ENCODE results near the gene PODN. TPM values are rescaled to one million over a fixed set of nuclear protein-coding genes. Genes with fewer than 3 reads are reported as not detected.

PODN gene
- total RNA-seq, 1 experiment from 2014 or later, result not detected

DNA sequence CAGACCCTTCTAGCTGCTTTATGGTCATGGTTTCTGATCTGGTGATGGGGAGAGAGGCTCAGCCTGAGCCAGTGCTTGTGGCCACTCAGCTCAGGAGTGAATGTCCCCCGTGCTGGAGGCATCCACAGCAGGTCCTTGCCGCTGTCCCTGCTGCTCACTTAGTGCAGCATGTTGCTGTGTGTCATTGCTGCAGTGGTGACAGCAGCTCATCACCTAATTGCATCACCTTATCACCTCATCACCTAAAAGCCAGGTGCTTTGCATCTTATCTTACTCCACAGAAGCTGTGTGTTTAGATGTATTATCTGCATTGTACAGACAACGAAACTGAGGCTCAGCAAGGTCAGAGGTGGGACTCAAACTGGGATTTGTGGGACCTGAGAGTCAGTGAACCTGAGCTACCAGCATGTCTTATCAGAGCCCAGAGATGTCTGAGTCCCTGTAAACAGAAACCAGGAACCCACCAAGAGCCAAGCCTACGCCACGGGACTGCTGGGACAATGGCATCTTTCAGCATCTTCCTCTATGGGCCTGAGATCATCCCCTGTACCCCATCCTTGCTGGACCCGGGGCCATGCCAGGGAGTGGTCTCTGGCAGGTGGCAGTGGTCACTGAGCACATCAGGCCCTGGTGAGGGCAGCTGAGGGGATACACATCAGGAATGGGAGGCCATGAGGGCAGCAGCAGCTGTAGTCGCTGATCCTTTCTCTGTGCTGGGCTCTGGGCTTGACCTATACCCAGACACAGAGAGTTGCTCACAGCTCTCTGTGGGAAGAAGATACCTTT is 6.5 kb downstream of the PODN start:
- BruUV-seq (replicated peaks), result no TSS peak
- peaks cover 8% of the 10 kb centered on the region for H3K27me3 Mint-ChIP-seq (ENCODE audit: insufficient read depth, unreplicated experiment)
- ChIA-PET POLR2A (interaction anchor here (0.5 to 1.5 kb wide), 3 partner anchors 11 to 578 kb away, joined by 3 to 4 read pairs (median 4); no protein-coding TSS in a partner anchor), CTCF (interaction anchor here (0.6 kb wide), 2 partner anchors 15 to 112 kb away, joined by 3 read pairs; no protein-coding TSS in a partner anchor)
- no peak overlapping the region for H3K4me3 Mint-ChIP-seq (ENCODE audit: unreplicated experiment)
- no peaks in the 10 kb centered on the region for H3K36me3 Mint-ChIP-seq (ENCODE audit: insufficient read depth, unreplicated experiment)
- DNase-seq (ENCODE audit: unreplicated experiment), result no peak
- TF ChIP-seq, protein P1, sequence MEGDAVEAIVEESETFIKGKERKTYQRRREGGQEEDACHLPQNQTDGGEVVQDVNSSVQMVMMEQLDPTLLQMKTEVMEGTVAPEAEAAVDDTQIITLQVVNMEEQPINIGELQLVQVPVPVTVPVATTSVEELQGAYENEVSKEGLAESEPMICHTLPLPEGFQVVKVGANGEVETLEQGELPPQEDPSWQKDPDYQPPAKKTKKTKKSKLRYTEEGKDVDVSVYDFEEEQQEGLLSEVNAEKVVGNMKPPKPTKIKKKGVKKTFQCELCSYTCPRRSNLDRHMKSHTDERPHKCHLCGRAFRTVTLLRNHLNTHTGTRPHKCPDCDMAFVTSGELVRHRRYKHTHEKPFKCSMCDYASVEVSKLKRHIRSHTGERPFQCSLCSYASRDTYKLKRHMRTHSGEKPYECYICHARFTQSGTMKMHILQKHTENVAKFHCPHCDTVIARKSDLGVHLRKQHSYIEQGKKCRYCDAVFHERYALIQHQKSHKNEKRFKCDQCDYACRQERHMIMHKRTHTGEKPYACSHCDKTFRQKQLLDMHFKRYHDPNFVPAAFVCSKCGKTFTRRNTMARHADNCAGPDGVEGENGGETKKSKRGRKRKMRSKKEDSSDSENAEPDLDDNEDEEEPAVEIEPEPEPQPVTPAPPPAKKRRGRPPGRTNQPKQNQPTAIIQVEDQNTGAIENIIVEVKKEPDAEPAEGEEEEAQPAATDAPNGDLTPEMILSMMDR (IDR thresholded peaks at IDR 0.05; ENCODE audit: unreplicated experiment), result no peak
- H3K27ac Mint-ChIP-seq (ENCODE audit: low read depth, unreplicated experiment), result no peak overlapping the region
- intact Hi-C loops (cut with micrococcal nuclease), result no loop called here
- H3K9me3 Mint-ChIP-seq (ENCODE audit: unreplicated experiment), result no peaks in the 10 kb centered on the region
- H3K4me1 Mint-ChIP-seq (ENCODE audit: insufficient read depth, unreplicated experiment), result no peaks in the 10 kb centered on the region

DNA sequence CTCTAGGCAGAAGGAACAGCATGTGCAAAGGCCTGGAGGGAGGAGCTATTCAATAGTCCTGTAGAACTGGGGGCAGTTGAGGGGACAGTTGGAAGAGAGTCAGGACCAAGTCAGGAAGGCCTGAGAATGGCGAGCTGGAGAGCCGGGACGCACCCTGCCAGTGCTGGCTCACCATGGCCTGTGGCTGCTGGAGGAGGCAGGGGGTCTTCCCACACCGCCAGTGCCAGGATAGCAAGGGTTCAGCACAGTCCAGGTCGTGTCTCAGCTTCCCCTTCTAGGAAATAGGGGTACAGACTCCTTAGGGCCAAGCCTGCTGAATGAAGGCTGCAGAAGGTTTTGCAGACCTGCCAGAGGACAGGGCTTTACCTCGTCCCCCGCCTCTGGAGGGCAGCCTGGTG is 7.3 kb downstream of the PODN start:
- H3K4me3 Mint-ChIP-seq (ENCODE audit: unreplicated experiment), result no peak overlapping the region
- TF ChIP-seq, protein P1 (IDR thresholded peaks at IDR 0.05; ENCODE audit: unreplicated experiment), result no peak
- no peak overlapping the region for H3K27ac Mint-ChIP-seq (ENCODE audit: low read depth, unreplicated experiment)
- ChIA-PET CTCF (interaction anchor here (0.6 kb wide), 1 partner anchor 14 kb away, joined by 3 read pairs; no protein-coding TSS in a partner anchor), POLR2A (interaction anchor here (1.5 kb wide), 1 partner anchor 12 kb away, joined by 4 read pairs; no protein-coding TSS in a partner anchor)
- peaks cover under 1% of the 10 kb centered on the region for H3K27me3 Mint-ChIP-seq (ENCODE audit: insufficient read depth, unreplicated experiment)
- intact Hi-C loops (cut with micrococcal nuclease), result no loop called here
- H3K9me3 Mint-ChIP-seq (ENCODE audit: unreplicated experiment), result no peaks in the 10 kb centered on the region
- no peaks in the 10 kb centered on the region for H3K4me1 Mint-ChIP-seq (ENCODE audit: insufficient read depth, unreplicated experiment)
- H3K36me3 Mint-ChIP-seq (ENCODE audit: insufficient read depth, unreplicated experiment), result no peaks in the 10 kb centered on the region
- DNase-seq (ENCODE audit: unreplicated experiment), result no peak
- BruUV-seq (replicated peaks), result no TSS peak

DNA sequence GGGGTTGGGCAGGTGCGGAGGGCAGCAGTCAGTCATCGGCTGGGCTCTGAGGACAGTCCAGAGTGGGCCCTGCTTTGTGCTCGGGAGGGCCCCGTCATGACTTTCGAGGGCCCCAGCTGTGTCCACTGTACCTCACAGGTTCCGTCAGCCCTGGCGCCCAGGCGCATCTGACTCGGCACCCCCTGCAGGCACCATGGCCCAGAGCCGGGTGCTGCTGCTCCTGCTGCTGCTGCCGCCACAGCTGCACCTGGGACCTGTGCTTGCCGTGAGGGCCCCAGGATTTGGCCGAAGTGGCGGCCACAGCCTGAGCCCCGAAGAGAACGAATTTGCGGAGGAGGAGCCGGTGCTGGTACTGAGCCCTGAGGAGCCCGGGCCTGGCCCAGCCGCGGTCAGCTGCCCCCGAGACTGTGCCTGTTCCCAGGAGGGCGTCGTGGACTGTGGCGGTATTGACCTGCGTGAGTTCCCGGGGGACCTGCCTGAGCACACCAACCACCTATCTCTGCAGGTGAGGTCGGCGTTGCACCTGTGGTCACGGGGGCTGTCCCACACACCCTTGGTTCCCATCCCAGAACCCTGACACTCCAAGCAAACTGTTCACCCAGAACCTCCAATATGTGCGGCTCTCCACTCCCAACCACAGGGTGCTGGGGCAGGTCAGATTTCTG is 7.8 kb downstream of the PODN start:
- ChIA-PET POLR2A (no interaction called here), CTCF (interaction anchor here (0.6 kb wide), 1 partner anchor 14 kb away, joined by 3 read pairs; no protein-coding TSS in a partner anchor)
- Mint-ChIP-seq H3K4me1 (ENCODE audit: insufficient read depth, unreplicated experiment) (no peaks in the 10 kb centered on the region), H3K36me3 (ENCODE audit: insufficient read depth, unreplicated experiment) (no peaks in the 10 kb centered on the region), H3K27me3 (ENCODE audit: insufficient read depth, unreplicated experiment) (no peaks in the 10 kb centered on the region), H3K9me3 (ENCODE audit: unreplicated experiment) (no peaks in the 10 kb centered on the region), H3K27ac (ENCODE audit: low read depth, unreplicated experiment) (no peak overlapping the region), H3K4me3 (ENCODE audit: unreplicated experiment) (no peak overlapping the region)
- TF ChIP-seq, protein P1 (IDR thresholded peaks at IDR 0.05; ENCODE audit: unreplicated experiment), result no peak
- intact Hi-C loops (cut with micrococcal nuclease), result no loop called here
- BruUV-seq (replicated peaks), result no TSS peak
- DNase-seq (ENCODE audit: unreplicated experiment), result no peak

DNA sequence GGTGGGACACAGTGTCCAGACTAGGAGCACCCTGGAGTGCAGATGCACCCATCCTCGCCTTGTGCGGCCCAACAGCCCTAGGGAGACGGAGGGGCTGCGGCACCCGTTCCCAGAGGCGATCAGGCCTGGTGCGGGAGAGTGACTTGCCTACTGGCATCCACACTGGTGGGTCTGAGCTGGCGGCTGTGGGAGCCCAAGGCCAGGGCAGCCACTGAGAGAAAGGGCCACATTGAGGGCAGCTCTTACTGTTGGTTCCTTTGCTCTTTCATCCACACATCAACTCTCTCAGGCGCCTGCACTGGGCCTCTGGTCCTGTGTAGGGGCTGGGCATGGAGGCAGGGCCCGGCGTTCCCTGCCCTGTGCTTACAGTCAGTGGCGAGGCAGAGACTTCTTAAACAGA is 8.6 kb downstream of the PODN start:
- H3K4me1 Mint-ChIP-seq (ENCODE audit: insufficient read depth, unreplicated experiment), result no peaks in the 10 kb centered on the region
- H3K36me3 Mint-ChIP-seq (ENCODE audit: insufficient read depth, unreplicated experiment), result no peaks in the 10 kb centered on the region
- ChIA-PET POLR2A (no interaction called here), CTCF (interaction anchor here (0.5 kb wide), 1 partner anchor 319 kb away, joined by 3 read pairs; no protein-coding TSS in a partner anchor)
- intact Hi-C loops (cut with micrococcal nuclease), result no loop called here
- no peak overlapping the region for H3K4me3 Mint-ChIP-seq (ENCODE audit: unreplicated experiment)
- no peaks in the 10 kb centered on the region for H3K9me3 Mint-ChIP-seq (ENCODE audit: unreplicated experiment)
- no peak overlapping the region for H3K27ac Mint-ChIP-seq (ENCODE audit: low read depth, unreplicated experiment)
- DNase-seq (ENCODE audit: unreplicated experiment), result no peak
- no TSS peak for BruUV-seq (replicated peaks)
- TF ChIP-seq, protein P1 (IDR thresholded peaks at IDR 0.05; ENCODE audit: unreplicated experiment), result no peak
- H3K27me3 Mint-ChIP-seq (ENCODE audit: insufficient read depth, unreplicated experiment), result no peaks in the 10 kb centered on the region
